K562 (cell line): ENCODE results near the gene CCDC13. TPM values are rescaled to one million over a fixed set of nuclear protein-coding genes. Genes with fewer than 3 reads are reported as not detected.

ENCODE experiments used
- ATAC-seq: fragments of 200-7000 bp; cut with Tn5 transposase; 3 replicates; pipeline ENCODE4 v1.9.1; 2020; ENCODE audit warnings: moderate library complexity
- BruUV-seq: library from RNA; stranded (reverse); fragments of 400-500 nt; replicated peaks from 2 replicates; lab custom pipeline; 2021; lab: Mats Ljungman, UMichigan
- CTCF ChIA-PET: fragments of 300-600 bp; formaldehyde crosslinking; extraction: SDS; loops from one replicate; lab custom pipeline; 2021; ENCODE audit warnings: low intra/inter-chr PET ratio; lab: Yijun Ruan, JAX
- POLR2A ChIA-PET: fragments of 300-600, 350-650 bp; sonication (Branson Sonifier 250); formaldehyde crosslinking; extraction: SDS; loops from one replicate; lab custom pipeline; 2021; ENCODE audit warnings: antibody characterized with exemption, inconsistent platforms; lab: Yijun Ruan, JAX
- DNase-seq, 4 experiments: peaks; one replicate each; pipeline versions ENCODE4 v3.0.0 to v3.0.0-alpha.2; 2011 to 2018; ENCODE audit warnings: low spot score in 3 of 4, mixed read lengths in 3 of 4; ENCODE audit errors: extremely low read depth in 1 of 4
- FAIRE-seq: peaks from 2 replicates; lab custom pipeline; 2011; peaks lifted over from hg19 to GRCh38; lab: Jason Lieb, UNC
- H2AFZ ChIP-seq: 2 replicates; pipeline ENCODE4 v1.6.0; 2011; ENCODE audit warnings: low read depth, low read length, control low read depth, inconsistent platforms
- H3K27ac ChIP-seq: fragments of 200-600 bp; 3 replicates; pipeline ENCODE4 v1.8.0; 2011; ENCODE audit warnings: low read depth, mild to moderate bottlenecking, control low read depth, inconsistent platforms, low read length, moderate library complexity, mixed read lengths; ENCODE audit errors: extremely low read depth
- H3K27me3 ChIP-seq, 2 experiments: fragments of 300-600 bp in 1 of 2; 2 replicates in 1 of 2; 3 replicates in 1 of 2; pipeline versions ENCODE4 v1.6.0 to v1.8.0; 2011; ENCODE audit warnings: inconsistent platforms in 2 of 2, low read length in 2 of 2, mild to moderate bottlenecking in 1 of 2, mixed read lengths in 1 of 2, moderate library complexity in 1 of 2; ENCODE audit not compliant: control insufficient read depth in 2 of 2, insufficient read depth in 2 of 2
- H3K36me3 ChIP-seq: fragments of 300-600 bp; 3 replicates; pipeline ENCODE4 v1.8.0; 2011; ENCODE audit warnings: mild to moderate bottlenecking, low read length, inconsistent platforms; ENCODE audit not compliant: control insufficient read depth, insufficient read depth
- H3K4me1 ChIP-seq, 2 experiments: fragments of 200-600 bp in 1 of 2; replicated peaks in 1 of 2; 2 replicates in 1 of 2; 3 replicates in 1 of 2; pipeline versions ENCODE4 v1.5.1 to v1.8.0; 2011; ENCODE audit warnings: inconsistent platforms in 2 of 2, low read length in 2 of 2, mild to moderate bottlenecking in 1 of 2, mixed read lengths in 1 of 2, moderate library complexity in 1 of 2; ENCODE audit not compliant: control insufficient read depth in 2 of 2, insufficient read depth in 2 of 2
- H3K4me2 ChIP-seq: 2 replicates; pipeline ENCODE4 v1.6.1; 2011; ENCODE audit warnings: low read length, control low read depth, inconsistent platforms, mixed read lengths; ENCODE audit not compliant: insufficient read depth
- H3K4me3 ChIP-seq: fragments of 200-600 bp; sonication (generic), shearing (Covaris generic); 2 replicates; pipeline ENCODE4 v1.5.1; 2016; ENCODE audit warnings: control low read depth, inconsistent platforms
- H3K79me2 ChIP-seq: fragments of 200-600 bp; 3 replicates; pipeline ENCODE4 v1.8.0; 2011; ENCODE audit warnings: low read length, inconsistent platforms; ENCODE audit not compliant: control insufficient read depth, insufficient read depth
- H3K9ac ChIP-seq, 2 experiments: 2 replicates each; pipeline versions ENCODE4 v1.6.0 to v1.6.1; 2011; ENCODE audit warnings: low read depth in 2 of 2, low read length in 2 of 2, control low read depth in 1 of 2, inconsistent platforms in 1 of 2, mild to moderate bottlenecking in 1 of 2, mixed read lengths in 1 of 2; ENCODE audit not compliant: insufficient read depth in 1 of 2
- H3K9me1 ChIP-seq: one replicate; pipeline ENCODE4 v1.6.0; 2011; ENCODE audit warnings: inconsistent platforms, mild to moderate bottlenecking, low read length, moderate library complexity; ENCODE audit not compliant: control insufficient read depth, insufficient read depth
- H3K9me3 ChIP-seq: replicated peaks from 2 replicates; pipeline ENCODE4 v1.5.1; 2011; ENCODE audit warnings: low read depth, low read length, inconsistent platforms; ENCODE audit not compliant: control insufficient read depth, insufficient read depth
- H4K20me1 ChIP-seq: replicated peaks from 2 replicates; pipeline ENCODE4 v1.6.1; 2011; ENCODE audit warnings: low read length, inconsistent platforms, mixed read lengths; ENCODE audit not compliant: control insufficient read depth, insufficient read depth
- ARHGAP35 ChIP-seq: fragments of 450-650 bp; IDR thresholded peaks from 2 replicates; pipeline ENCODE4 v1.6.1; 2018; ENCODE audit not compliant: partially characterized antibody
- BRF1 ChIP-seq: IDR thresholded peaks from 3 replicates; pipeline ENCODE4 v1.6.1; 2011; ENCODE audit warnings: borderline replicate concordance, mild to moderate bottlenecking; ENCODE audit not compliant: insufficient read length; ENCODE audit errors: extremely low read depth
- CBFB ChIP-seq: sonication (generic); formaldehyde crosslinking; IDR thresholded peaks from 2 replicates; pipeline ENCODE4 v1.4.0; 2020; ENCODE audit warnings: mild to moderate bottlenecking, missing genetic modification reagents
- DDX20 ChIP-seq: fragments of 450-650 bp; IDR thresholded peaks from 2 replicates; pipeline ENCODE4 v1.6.1; 2016; ENCODE audit warnings: missing genetic modification characterization, low read depth, mild to moderate bottlenecking, missing compliant biosample characterization, moderate library complexity
- EP300 ChIP-seq: IDR thresholded peaks from 2 replicates; pipeline ENCODE4 v1.6.1; 2012; ENCODE audit warnings: low read length, improper control_type of control experiment
- HCFC1 ChIP-seq: IDR thresholded peaks from 2 replicates; pipeline ENCODE4 v1.6.1; 2012; ENCODE audit warnings: low read depth, low read length, improper control_type of control experiment
- HDAC1 ChIP-seq, 2 experiments: fragments of 450-650 bp; IDR thresholded peaks; 2 replicates each; pipeline ENCODE4 v1.6.1; 2016 to 2017; ENCODE audit warnings: inconsistent platforms in 1 of 2, mild to moderate bottlenecking in 1 of 2, moderate library complexity in 1 of 2
- JUNB ChIP-seq: fragments of 450-650 bp; formaldehyde crosslinking; conservative IDR thresholded peaks from 2 replicates; pipeline ENCODE4 v1.4.0; 2020; ENCODE audit warnings: mild to moderate bottlenecking
- NEUROD1 ChIP-seq: fragments of 150-350 bp; IDR thresholded peaks from 2 replicates; pipeline ENCODE4 v1.6.1; 2014; ENCODE audit warnings: borderline replicate concordance, low read length, low read depth; ENCODE audit not compliant: partially characterized antibody
- ZNF551 ChIP-seq: fragments of 250-450 bp; sonication (Bioruptor Pico); IDR thresholded peaks from 2 replicates; pipeline ENCODE4 v1.5.0; 2021; ENCODE audit warnings: mild to moderate bottlenecking, moderate library complexity
- WGBS: fragments of 100-300 bp; shearing (Covaris generic); methylation state at CpG from one replicate; pipeline ENCODE4 v1.1.6; 2016; ENCODE audit warnings: low coverage, mixed read lengths; ENCODE audit not compliant: insufficient coverage; ENCODE audit errors: missing lambda C conversion rate; 5-methylcytosine and 5-hydroxymethylcytosine counted together
- in situ Hi-C: fragments of 300-500 bp; cut with MboI; formaldehyde crosslinking; loops from 4 replicates; pipeline ENCODE4 v1.15.0; 2018; ENCODE audit warnings: inconsistent platforms, mixed read lengths
- intact Hi-C: fragments of 100-400 bp; cut with micrococcal nuclease; formaldehyde crosslinking; loops from 2 replicates; pipeline ENCODE4 v1.14.2; 2022
- polyA plus RNA-seq, 8 experiments: library from polyadenylated mRNA; depleted of rRNA in 4 of 8; stranded (reverse) in 5 of 8; unstranded in 3 of 8; fragments of >200 nt; fragmentation: Nextera tagmentation in 2 of 8; fragmentation: Illumina TruSeq in 1 of 8; extraction: Ambion mirVana in 2 of 8; extraction: Trizol in 1 of 8; gene quantifications; 2 replicates each; pipeline versions ENCODE4 v1.2.1 to v1.2.3, GENCODE V29; 2011 to 2014; ENCODE audit warnings: inconsistent platforms in 1 of 8, missing spikeins in 1 of 8
- total RNA-seq, 7 experiments: library from RNA; depleted of rRNA in 6 of 7; stranded (reverse); fragments of >200 nt in 6 of 7; fragmentation: Illumina TruSeq in 2 of 7; extraction: Trizol in 2 of 7; gene quantifications; 2 replicates each; pipeline versions ENCODE4 v1.2.1 to v1.2.3, GENCODE V29; 2011 to 2021; ENCODE audit warnings: low replicate concordance in 1 of 7
- TF ChIP-seq, protein P1 (sequence below): fragments of 450-650 bp; IDR thresholded peaks from 2 replicates; pipeline ENCODE4 v1.6.1; 2016; ENCODE audit warnings: borderline replicate concordance
- TF ChIP-seq, protein P2 (sequence below): sonication (generic); formaldehyde crosslinking; IDR thresholded peaks from 2 replicates; pipeline ENCODE4 v1.8.0; 2022; ENCODE audit warnings: mild to moderate bottlenecking, missing genetic modification reagents

CCDC13 gene
- total and polyA plus RNA-seq, 9 of the 15 experiments (the other 6 are each of a cell fraction or from before 2014, with no cell fraction given): 0.20 to 0.70 (median 0.48) TPM; not detected in 2

DNA sequence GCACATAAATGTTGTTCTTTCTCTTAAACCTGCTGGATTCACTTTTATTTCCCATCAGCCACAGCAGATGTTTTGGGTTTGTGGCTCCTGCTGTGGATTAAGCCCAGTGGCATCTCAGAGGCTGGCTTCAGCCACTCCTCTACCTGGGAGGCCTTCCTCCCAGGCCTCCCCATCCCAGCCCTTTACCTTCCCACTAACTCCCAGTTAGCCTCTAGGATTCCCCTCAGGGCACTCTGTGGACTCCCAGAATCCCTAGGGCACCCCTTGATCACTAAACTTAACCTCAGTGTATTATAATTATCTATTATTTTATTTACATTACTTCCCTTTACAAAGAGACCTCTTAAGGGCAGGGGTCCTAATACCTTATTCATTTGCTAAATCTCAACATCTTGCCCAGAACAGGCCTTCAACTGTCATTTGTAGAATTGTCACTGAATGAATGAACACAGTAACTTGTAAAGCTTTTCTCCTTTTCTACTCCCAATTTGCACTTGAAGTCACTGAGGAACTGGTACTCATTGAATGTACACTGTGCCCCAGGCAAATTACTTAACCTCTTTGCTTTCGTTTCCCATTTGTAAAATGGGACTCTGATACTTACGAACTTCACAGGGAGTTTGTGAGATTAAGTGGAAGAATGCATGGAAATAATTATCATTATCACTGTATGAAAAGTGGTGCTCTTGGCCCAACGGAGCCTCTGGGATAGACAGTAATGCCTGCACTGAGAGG lies 8.3 kb downstream of the CCDC13 start:
- DNase-seq (no peak), FAIRE-seq (no peak), ATAC-seq (no peak)
- Histone ChIP-seq H3K4me2 (no peak overlapping the region), H2AFZ (no peak overlapping the region), H3K9me1 (no peaks in the 10 kb centered on the region), H3K9ac (no peak overlapping the region; a peak in 1 of 4 replicates), H3K27ac (no peak overlapping the region)
- 4% methylated on average over 3 of the region's 3 CpGs for WGBS
- intact Hi-C loops: no loop called here
- POLR2A ChIA-PET: interaction anchor here (0.6 kb wide), 2 partner anchors 70 to 114 kb away, joined by 3 read pairs; no protein-coding TSS in a partner anchor
- TF ChIP-seq CBFB (CRISPR knock-in tag): no peak
- TF ChIP-seq, all 486 proteins: peak for 0
- Histone ChIP-seq H3K9me3 (no peaks in the 10 kb centered on the region; the same call in 1 of the 2 replicates), H3K79me2 (no peaks in the 10 kb centered on the region), H3K4me1 (no peaks in the 10 kb centered on the region), H4K20me1 (no peaks in the 10 kb centered on the region), H3K4me3 (no peak overlapping the region), H3K36me3 (no peaks in the 10 kb centered on the region), H3K27me3 (peaks cover 9 to 14% of the 10 kb centered on the region in 2 experiments)
- no TSS peak for BruUV-seq
- in situ Hi-C loops: no loop called here
- CTCF ChIA-PET: no interaction called here

DNA sequence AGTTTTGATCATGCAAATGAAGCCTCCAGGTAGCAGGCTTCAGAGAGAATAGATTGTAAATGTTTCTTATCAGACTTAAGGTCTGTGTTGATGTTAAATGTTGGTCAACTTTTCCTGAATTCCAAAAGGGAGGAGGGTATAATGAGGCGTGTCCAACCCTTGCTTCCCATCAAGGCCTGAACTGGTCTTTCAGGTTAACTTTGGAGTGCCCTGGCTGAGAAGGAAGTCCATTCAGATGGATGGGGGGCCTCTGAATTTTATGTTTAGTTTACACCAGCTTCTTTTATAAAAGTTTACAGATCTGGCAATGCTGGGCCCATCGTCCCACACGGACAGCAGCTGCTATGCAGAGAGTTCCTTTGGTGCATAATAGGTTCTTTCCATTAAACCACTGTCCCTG lies 8.9 kb downstream of the CCDC13 start:
- ATAC-seq: no peak
- ChIA-PET CTCF (no interaction called here), POLR2A (interaction anchor here (1.0 kb wide), 1 partner anchor 14 kb away, joined by 3 read pairs; no protein-coding TSS in a partner anchor)
- Histone ChIP-seq H3K36me3 (no peaks in the 10 kb centered on the region), H2AFZ (no peak overlapping the region), H3K79me2 (no peaks in the 10 kb centered on the region), H3K4me2 (no peak overlapping the region), H4K20me1 (no peaks in the 10 kb centered on the region), H3K9me1 (no peaks in the 10 kb centered on the region), H3K4me1 (no peaks in the 10 kb centered on the region), H3K9ac (no peak overlapping the region), H3K4me3 (no peak overlapping the region), H3K27ac (no peak overlapping the region), H3K9me3 (no peaks in the 10 kb centered on the region), H3K27me3 (peaks cover 11 to 14% of the 10 kb centered on the region in 2 experiments)
- 2% methylated on average over 3 of the region's 3 CpGs for WGBS
- FAIRE-seq: no peak
- no TSS peak for BruUV-seq
- intact Hi-C loops (no loop called here), in situ Hi-C loops (no loop called here)
- DNase-seq: no peak
- TF ChIP-seq BRF1 (no peak), ZNF551 (no peak), ARHGAP35 (no peak), HDAC1 (IDR thresholded peaks at IDR 0.05) (no peak), JUNB (CRISPR knock-in tag) (no peak), HCFC1 (no peak), EP300 (no peak), DDX20 (tag) (no peak), NEUROD1 (no peak)
- TF ChIP-seq, protein P1, sequence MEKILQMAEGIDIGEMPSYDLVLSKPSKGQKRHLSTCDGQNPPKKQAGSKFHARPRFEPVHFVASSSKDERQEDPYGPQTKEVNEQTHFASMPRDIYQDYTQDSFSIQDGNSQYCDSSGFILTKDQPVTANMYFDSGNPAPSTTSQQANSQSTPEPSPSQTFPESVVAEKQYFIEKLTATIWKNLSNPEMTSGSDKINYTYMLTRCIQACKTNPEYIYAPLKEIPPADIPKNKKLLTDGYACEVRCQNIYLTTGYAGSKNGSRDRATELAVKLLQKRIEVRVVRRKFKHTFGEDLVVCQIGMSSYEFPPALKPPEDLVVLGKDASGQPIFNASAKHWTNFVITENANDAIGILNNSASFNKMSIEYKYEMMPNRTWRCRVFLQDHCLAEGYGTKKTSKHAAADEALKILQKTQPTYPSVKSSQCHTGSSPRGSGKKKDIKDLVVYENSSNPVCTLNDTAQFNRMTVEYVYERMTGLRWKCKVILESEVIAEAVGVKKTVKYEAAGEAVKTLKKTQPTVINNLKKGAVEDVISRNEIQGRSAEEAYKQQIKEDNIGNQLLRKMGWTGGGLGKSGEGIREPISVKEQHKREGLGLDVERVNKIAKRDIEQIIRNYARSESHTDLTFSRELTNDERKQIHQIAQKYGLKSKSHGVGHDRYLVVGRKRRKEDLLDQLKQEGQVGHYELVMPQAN: no peak
- TF ChIP-seq, protein P2, sequence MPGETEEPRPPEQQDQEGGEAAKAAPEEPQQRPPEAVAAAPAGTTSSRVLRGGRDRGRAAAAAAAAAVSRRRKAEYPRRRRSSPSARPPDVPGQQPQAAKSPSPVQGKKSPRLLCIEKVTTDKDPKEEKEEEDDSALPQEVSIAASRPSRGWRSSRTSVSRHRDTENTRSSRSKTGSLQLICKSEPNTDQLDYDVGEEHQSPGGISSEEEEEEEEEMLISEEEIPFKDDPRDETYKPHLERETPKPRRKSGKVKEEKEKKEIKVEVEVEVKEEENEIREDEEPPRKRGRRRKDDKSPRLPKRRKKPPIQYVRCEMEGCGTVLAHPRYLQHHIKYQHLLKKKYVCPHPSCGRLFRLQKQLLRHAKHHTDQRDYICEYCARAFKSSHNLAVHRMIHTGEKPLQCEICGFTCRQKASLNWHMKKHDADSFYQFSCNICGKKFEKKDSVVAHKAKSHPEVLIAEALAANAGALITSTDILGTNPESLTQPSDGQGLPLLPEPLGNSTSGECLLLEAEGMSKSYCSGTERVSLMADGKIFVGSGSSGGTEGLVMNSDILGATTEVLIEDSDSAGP: no peak
